Fibroblast of lung (primary cell): ENCODE measurements around the gene MBD4. TPM values are rescaled to one million over a fixed set of nuclear protein-coding genes. Genes with fewer than 3 reads are reported as not detected.
A peak's percentile ranks its signal among the peaks of the same experiment; 100 is the strongest.
"Not testable (repeated sequence)": the region's sequence is repeated elsewhere in the genome, so short reads cannot be mapped to it uniquely, and the experiment has no call there.

Experiments used
- DNase-seq, 2 donors: peaks; one replicate each; pipeline versions ENCODE4 v3.0.0 to v3.0.0-alpha.2; 2010; ENCODE audit warnings: low read depth in 2 of 2
- H2AFZ ChIP-seq: 2 replicates; pipeline ENCODE4 v1.5.1; 2012; ENCODE audit warnings: low read length, control low read depth, inconsistent platforms
- H3K27ac ChIP-seq: 2 replicates; pipeline ENCODE4 v1.5.1; 2011; ENCODE audit warnings: low read length, control low read depth; ENCODE audit not compliant: insufficient read depth
- H3K27me3 ChIP-seq: 2 replicates; pipeline ENCODE4 v1.5.1; 2011; ENCODE audit warnings: mild to moderate bottlenecking, low read length; ENCODE audit not compliant: control insufficient read depth, insufficient read depth
- H3K36me3 ChIP-seq: 2 replicates; pipeline ENCODE4 v1.5.1; 2011; ENCODE audit warnings: low read length; ENCODE audit not compliant: control insufficient read depth, insufficient read depth
- H3K4me1 ChIP-seq: 2 replicates; pipeline ENCODE4 v1.5.1; 2011; ENCODE audit warnings: low read length; ENCODE audit not compliant: control insufficient read depth, insufficient read depth; ENCODE audit errors: extremely low read depth
- H3K4me2 ChIP-seq: 2 replicates; pipeline ENCODE4 v1.5.1; 2011; ENCODE audit warnings: low read length, control low read depth; ENCODE audit not compliant: insufficient read depth; ENCODE audit errors: extremely low read depth
- H3K4me3 ChIP-seq, 4 experiments: fragments of 200-600 bp in 1 of 4; sonication (generic) in 1 of 4; replicated peaks in 1 of 4; 2 replicates each; pipeline ENCODE4 v1.5.1; 2011 to 2016; ENCODE audit warnings: low read length in 4 of 4, low read depth in 3 of 4, mild to moderate bottlenecking in 3 of 4, control low read depth in 2 of 4, inconsistent platforms in 1 of 4, mixed read lengths in 1 of 4; ENCODE audit not compliant: insufficient read depth in 1 of 4; ENCODE audit errors: control extremely low read depth in 1 of 4
- H3K79me2 ChIP-seq: 2 replicates; pipeline ENCODE4 v1.5.1; 2012; ENCODE audit warnings: mild to moderate bottlenecking, low read length, inconsistent platforms; ENCODE audit not compliant: control insufficient read depth, insufficient read depth
- H3K9ac ChIP-seq: 2 replicates; pipeline ENCODE4 v1.5.1; 2011; ENCODE audit warnings: mild to moderate bottlenecking, low read length, control low read depth; ENCODE audit not compliant: insufficient read depth
- H3K9me3 ChIP-seq: 2 replicates; pipeline ENCODE4 v1.5.1; 2012; ENCODE audit warnings: low read depth, low read length; ENCODE audit not compliant: control insufficient read depth, insufficient read depth
- H4K20me1 ChIP-seq: 2 replicates; pipeline ENCODE4 v1.5.1; 2011; ENCODE audit warnings: low read length; ENCODE audit not compliant: control insufficient read depth, insufficient read depth; ENCODE audit errors: extremely low read depth
- EZH2 ChIP-seq: IDR thresholded peaks from 2 replicates; pipeline ENCODE4 v1.5.1; 2012; ENCODE audit warnings: low read length, control low read depth, mild to moderate bottlenecking; ENCODE audit errors: missing control alignments
- polyA plus RNA-seq, 2 donors: library from polyadenylated mRNA; depleted of rRNA in 1 of 2; stranded (reverse) in 1 of 2; unstranded in 1 of 2; fragments of >200 nt; gene quantifications; 2 replicates each; pipeline ENCODE4 v1.2.1, GENCODE V29; 2011 to 2012; ENCODE audit warnings: missing spikeins in 1 of 2
- total RNA-seq: library from RNA; depleted of rRNA; stranded (reverse); fragments of >200 nt; gene quantifications from 2 replicates; pipeline ENCODE4 v1.2.1, GENCODE V29; 2014
- TF ChIP-seq, protein P1 (sequence below), 2 donors: IDR thresholded peaks in 1 of 2; conservative IDR thresholded peaks in 1 of 2; 1 replicate in 1 of 2; 2 replicates in 1 of 2; pipeline ENCODE4 v1.5.1; 2011 to 2012; ENCODE audit warnings: low read length in 2 of 2, control low read depth in 1 of 2, inconsistent platforms in 1 of 2, low read depth in 1 of 2, mild to moderate bottlenecking in 1 of 2

Gene MBD4
- total and polyA plus RNA-seq, 2 donors (not counting 1 experiment from before 2014, with no cell fraction given) = 27.4 to 35.5 TPM

- TF ChIP-seq, protein P1, sequence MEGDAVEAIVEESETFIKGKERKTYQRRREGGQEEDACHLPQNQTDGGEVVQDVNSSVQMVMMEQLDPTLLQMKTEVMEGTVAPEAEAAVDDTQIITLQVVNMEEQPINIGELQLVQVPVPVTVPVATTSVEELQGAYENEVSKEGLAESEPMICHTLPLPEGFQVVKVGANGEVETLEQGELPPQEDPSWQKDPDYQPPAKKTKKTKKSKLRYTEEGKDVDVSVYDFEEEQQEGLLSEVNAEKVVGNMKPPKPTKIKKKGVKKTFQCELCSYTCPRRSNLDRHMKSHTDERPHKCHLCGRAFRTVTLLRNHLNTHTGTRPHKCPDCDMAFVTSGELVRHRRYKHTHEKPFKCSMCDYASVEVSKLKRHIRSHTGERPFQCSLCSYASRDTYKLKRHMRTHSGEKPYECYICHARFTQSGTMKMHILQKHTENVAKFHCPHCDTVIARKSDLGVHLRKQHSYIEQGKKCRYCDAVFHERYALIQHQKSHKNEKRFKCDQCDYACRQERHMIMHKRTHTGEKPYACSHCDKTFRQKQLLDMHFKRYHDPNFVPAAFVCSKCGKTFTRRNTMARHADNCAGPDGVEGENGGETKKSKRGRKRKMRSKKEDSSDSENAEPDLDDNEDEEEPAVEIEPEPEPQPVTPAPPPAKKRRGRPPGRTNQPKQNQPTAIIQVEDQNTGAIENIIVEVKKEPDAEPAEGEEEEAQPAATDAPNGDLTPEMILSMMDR (conservative IDR thresholded peaks at IDR 0.05 in 1 of 2, IDR thresholded peaks at IDR 0.05 in 1 of 2; ENCODE audit: low read depth in 1 of 2, low read length in 2 of 2) = no peak
- TF ChIP-seq EZH2 = no peak
- peaks cover 23% of the 10 kb centered on the region for H3K4me1 ChIP-seq
- H3K27ac ChIP-seq = no peak overlapping the region
Measured at GRCh38 chr3:129483870-129484269, 44.1 kb upstream of the MBD4 start.

GRCh38 chr3:129482721-129483120, 43.0 kb upstream of the MBD4 start:
- H3K4me1 ChIP-seq = peaks cover 23% of the 10 kb centered on the region

More at GRCh38 chr3:129483870-129484269, 44.1 kb upstream of the MBD4 start:
- DNase-seq = no peak
- Histone ChIP-seq H3K4me3 (no peak overlapping the region), H3K27me3 (no peaks in the 10 kb centered on the region), H2AFZ (no peak overlapping the region), H3K9ac (no peak overlapping the region), H3K36me3 (peaks cover 7% of the 10 kb centered on the region), H3K4me2 (no peak overlapping the region), H3K9me3 (no peaks in the 10 kb centered on the region), H3K79me2 (no peaks in the 10 kb centered on the region), H4K20me1 (no peaks in the 10 kb centered on the region)

GRCh38 chr3:129481766-129482332, 42.1 kb upstream of the MBD4 start:
- no peak overlapping the region for H3K9ac ChIP-seq
- H3K4me2 ChIP-seq = no peak overlapping the region
- peak overlapping the region; percentile 29 for H3K27ac ChIP-seq

More at GRCh38 chr3:129482721-129483120, 43.0 kb upstream of the MBD4 start:
- no peak overlapping the region for H3K4me2 ChIP-seq
- H3K36me3 ChIP-seq = peaks cover 7% of the 10 kb centered on the region
- TF ChIP-seq, protein P1 (conservative IDR thresholded peaks at IDR 0.05 in 1 of 2, IDR thresholded peaks at IDR 0.05 in 1 of 2; ENCODE audit: low read depth in 1 of 2, low read length in 2 of 2) = peak in 1 of 2 donors; percentile 12
- no peak for TF ChIP-seq EZH2
- H3K79me2 ChIP-seq = no peaks in the 10 kb centered on the region
- H3K4me3 ChIP-seq = no peak overlapping the region
- no peaks in the 10 kb centered on the region for H4K20me1 ChIP-seq
- no peak overlapping the region for H3K27ac ChIP-seq
- H3K27me3 ChIP-seq = no peaks in the 10 kb centered on the region
- H3K9me3 ChIP-seq = no peaks in the 10 kb centered on the region
- no peak overlapping the region for H2AFZ ChIP-seq
- DNase-seq = no peak
- no peak overlapping the region for H3K9ac ChIP-seq

DNA sequence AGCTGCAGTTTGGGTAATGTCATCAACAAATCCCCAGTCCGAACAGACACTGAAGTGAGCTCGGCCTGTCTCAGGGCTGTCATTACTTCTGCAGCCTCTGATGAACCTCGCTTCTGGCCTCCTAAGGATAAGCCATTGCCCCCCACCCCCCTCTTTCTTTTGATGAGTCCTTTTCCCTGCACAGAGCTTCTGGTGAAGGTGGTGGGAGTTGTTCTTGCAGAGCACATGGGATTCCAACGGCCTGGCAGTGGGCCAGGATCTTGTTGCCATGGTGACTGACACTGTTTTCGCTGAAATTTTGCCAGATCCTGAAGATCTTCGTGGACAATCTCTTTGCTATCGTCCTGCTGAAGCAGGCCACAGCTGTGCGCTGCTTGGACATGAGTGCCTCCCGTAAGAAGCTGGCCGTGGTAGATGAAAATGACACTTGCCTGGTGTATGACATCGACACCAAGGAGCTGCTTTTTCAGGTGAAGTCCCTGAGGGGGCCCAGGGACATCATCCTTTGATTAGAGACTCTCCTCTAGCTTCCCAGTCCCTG, 41.5 kb upstream of the MBD4 start:
- not testable (repeated sequence) for H3K79me2 ChIP-seq, H3K9me3 ChIP-seq, H3K27me3 ChIP-seq, H3K4me3 ChIP-seq, H4K20me1 ChIP-seq, H3K27ac ChIP-seq, H2AFZ ChIP-seq, H3K9ac ChIP-seq, H3K4me2 ChIP-seq
- peaks cover 12% of the 10 kb centered on the region for H3K36me3 ChIP-seq
- DNase-seq = peak; percentile 34 to 43
- H3K4me1 ChIP-seq = peaks cover 20% of the 10 kb centered on the region

More at GRCh38 chr3:129481766-129482332, 42.1 kb upstream of the MBD4 start:
- peak; percentile 38 to 70 for DNase-seq
- H4K20me1 ChIP-seq = no peaks in the 10 kb centered on the region
- TF ChIP-seq, protein P1 (conservative IDR thresholded peaks at IDR 0.05 in 1 of 2, IDR thresholded peaks at IDR 0.05 in 1 of 2; ENCODE audit: low read depth in 1 of 2, low read length in 2 of 2) = no peak
- no peak for TF ChIP-seq EZH2
- no peak overlapping the region for H3K4me3 ChIP-seq
- peaks cover 7% of the 10 kb centered on the region for H3K36me3 ChIP-seq
- H3K9me3 ChIP-seq = no peaks in the 10 kb centered on the region
- H3K79me2 ChIP-seq = no peaks in the 10 kb centered on the region
- no peak overlapping the region for H2AFZ ChIP-seq
- H3K4me1 ChIP-seq = peaks cover 20% of the 10 kb centered on the region
- H3K27me3 ChIP-seq = no peaks in the 10 kb centered on the region
